ENCODE data around the gene RAD54L.
A peak's percentile ranks its signal among the peaks of the same experiment; 100 is the strongest.
"Not testable (repeated sequence)": the region's sequence is repeated elsewhere in the genome, so short reads cannot be mapped to it uniquely, and the experiment has no call there.

The RAD54L gene

DNA sequence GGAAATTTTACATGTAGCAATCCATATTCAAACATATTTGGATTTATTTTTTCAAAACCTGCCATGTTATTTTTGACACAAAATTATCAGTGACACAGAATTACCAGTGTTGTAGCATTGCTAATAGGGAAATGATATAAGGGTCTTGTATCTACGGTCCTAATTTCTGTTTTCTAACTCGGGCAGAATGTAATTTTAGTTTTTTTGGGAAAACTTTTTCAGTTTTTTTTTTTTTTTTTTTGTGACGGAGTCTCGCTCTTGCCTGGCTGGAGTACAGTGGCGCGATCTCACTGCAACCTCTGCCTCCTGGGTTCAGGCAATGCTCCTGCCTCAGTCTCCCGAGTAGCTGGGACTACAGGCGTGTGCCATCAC lies 58.6 kb downstream of the RAD54L start:
- TF ChIP-seq, protein P1, sequence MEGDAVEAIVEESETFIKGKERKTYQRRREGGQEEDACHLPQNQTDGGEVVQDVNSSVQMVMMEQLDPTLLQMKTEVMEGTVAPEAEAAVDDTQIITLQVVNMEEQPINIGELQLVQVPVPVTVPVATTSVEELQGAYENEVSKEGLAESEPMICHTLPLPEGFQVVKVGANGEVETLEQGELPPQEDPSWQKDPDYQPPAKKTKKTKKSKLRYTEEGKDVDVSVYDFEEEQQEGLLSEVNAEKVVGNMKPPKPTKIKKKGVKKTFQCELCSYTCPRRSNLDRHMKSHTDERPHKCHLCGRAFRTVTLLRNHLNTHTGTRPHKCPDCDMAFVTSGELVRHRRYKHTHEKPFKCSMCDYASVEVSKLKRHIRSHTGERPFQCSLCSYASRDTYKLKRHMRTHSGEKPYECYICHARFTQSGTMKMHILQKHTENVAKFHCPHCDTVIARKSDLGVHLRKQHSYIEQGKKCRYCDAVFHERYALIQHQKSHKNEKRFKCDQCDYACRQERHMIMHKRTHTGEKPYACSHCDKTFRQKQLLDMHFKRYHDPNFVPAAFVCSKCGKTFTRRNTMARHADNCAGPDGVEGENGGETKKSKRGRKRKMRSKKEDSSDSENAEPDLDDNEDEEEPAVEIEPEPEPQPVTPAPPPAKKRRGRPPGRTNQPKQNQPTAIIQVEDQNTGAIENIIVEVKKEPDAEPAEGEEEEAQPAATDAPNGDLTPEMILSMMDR (IDR thresholded peaks at IDR 0.05; ENCODE audit: low read length, missing control alignments) = no peak
- DNase-seq (ENCODE audit: low read depth) = no peak
- no peak overlapping the region for H3K4me3 ChIP-seq (replicated peaks; ENCODE audit: low read depth, low read length)

DNA sequence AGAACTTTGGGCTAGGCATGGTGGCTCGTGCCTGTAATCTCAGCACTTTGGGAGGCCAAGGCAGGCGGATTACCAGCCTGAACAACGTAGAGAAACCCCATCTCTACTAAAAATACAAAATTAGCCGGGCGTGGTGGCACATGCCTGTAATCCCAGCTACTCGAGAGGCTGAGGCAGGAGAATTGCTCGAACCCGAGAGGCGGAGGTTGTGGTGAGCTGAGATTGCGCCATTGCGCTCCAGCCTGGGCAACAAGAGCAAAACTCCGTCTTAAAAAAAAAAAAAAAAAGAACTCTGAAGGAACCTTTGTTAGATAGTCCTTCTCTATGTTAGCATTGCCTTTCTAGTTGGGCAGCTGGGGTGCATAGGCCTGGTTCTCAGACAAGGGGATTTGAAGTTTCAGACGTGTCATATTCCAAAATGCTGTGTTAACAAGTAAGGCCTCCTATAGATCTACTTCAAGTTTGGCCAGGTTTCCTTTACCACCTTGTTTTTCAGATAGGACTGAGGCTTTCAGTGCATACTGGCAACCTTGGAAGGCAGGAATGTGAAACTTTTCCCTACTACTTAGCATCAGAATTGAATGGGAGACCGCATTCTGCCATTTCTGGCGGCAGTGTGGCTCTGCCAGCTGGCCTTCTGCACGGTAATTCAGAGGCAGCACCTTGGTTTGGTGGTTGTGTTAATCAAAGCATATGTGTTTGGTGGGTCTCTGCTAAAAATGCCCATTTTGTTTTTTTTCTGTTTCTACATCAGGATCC lies 62.0 kb downstream of the RAD54L start:
- TF ChIP-seq, protein P1 (IDR thresholded peaks at IDR 0.05; ENCODE audit: low read length, missing control alignments) = no peak
- H3K4me3 ChIP-seq (replicated peaks; ENCODE audit: low read depth, low read length) = no peak overlapping the region
- DNase-seq (ENCODE audit: low read depth) = no peak

DNA sequence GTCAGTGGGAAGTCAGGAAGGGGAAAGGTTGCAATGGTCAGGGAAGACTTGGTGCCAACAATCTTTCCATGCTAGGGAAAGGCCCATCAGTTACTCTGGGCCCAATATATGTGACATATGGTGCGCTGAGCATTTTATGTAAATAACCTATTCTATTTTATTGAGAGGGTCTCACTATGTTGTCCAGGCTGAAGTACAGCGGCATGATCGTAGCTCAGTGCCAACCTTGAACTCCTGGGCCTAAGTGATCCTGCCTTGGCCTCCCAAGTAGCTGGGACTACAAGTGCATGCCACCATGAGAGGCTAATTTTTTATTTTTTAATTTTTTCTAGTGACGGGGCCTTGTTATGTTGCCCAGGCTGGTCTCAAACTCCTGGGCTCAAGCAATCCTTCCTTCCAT lies 62.8 kb downstream of the RAD54L start:
- DNase-seq (ENCODE audit: low read depth) = no peak
- TF ChIP-seq, protein P1 (IDR thresholded peaks at IDR 0.05; ENCODE audit: low read length, missing control alignments) = no peak

DNA sequence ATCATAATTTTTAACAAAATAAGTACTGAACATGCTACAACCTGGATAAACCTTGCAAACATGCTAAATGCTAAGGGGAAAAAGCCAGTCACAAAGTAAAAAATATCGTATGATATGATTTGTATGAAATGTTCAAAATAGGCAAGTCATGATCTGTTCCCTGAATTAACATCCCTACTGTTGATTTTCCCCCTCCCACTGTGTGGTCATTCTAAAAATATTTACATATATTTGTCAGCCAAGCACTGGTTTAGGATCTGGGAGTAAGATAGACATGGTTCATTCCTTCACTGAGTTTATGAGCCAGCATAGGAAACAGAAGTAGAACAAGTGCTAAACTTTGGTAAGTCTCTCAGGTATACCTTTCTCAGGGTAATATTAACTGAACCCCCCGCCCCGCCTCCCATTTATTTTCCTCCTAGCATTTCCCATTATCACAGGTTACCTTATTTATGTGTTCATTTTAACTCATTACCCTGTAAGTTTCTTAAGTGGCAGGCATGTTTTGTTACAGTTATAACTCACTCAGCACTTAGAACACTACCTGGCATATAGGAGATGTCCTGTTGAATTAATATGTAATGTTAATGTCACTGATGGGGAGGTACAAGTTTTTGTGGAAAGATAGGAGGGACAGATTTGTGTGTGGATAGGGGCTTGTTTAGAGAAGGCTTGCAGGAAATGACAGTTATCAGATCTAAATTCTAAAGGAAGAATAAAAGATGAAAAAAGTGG lies 68.3 kb downstream of the RAD54L start:
- TF ChIP-seq, protein P1 (IDR thresholded peaks at IDR 0.05; ENCODE audit: low read length, missing control alignments) = no peak
- no peak overlapping the region for H3K4me3 ChIP-seq (replicated peaks; ENCODE audit: low read depth, low read length)
- peak; percentile 6 for DNase-seq (ENCODE audit: low read depth)

More for the DNA sequence above, 62.8 kb downstream of the RAD54L start:
- H3K4me3 ChIP-seq (replicated peaks; ENCODE audit: low read depth, low read length) = no peak overlapping the region

DNA sequence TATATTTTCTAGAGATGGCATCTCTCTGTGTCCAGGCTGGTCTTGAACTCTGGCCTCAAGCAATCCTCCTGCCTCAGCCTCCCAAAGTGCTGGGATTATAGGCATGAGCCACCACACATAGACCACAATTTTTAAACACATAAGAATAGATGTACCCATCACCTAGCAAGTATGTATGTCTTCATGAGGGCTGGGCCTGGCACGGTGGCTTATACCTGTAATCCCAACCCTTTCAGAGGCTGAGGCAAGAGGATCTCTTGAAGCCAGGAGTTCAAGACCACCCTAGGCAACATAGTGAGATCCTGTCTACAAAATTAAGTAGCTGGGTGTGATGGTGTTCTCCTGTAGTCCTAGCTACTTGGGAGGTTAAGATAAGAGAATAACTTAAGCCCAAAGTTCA lies 69.8 kb downstream of the RAD54L start:
- no peak for DNase-seq (ENCODE audit: low read depth)
- H3K4me3 ChIP-seq (replicated peaks; ENCODE audit: low read depth, low read length) = no peak overlapping the region
- TF ChIP-seq, protein P1 (IDR thresholded peaks at IDR 0.05; ENCODE audit: low read length, missing control alignments) = no peak

DNA sequence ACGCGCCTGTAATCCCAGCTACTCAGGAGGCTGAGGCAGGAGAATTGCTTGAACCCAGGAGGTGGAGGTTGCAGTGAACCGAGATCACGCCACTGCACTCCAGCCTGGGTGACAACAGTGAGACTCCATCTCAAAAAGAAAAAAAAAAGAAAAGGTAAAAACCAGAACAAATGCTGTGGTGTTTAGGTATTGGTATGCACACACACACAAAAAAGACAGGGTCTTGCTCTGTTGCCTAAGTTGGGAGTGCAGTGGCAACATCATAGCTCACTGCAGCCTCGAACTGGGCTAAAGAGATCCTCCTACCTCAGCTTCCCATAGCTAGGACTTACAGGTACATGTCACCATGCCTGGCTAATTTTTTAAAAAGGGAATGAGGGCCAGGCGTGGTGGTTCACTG lies 71.7 kb downstream of the RAD54L start:
- not testable (repeated sequence) for DNase-seq (ENCODE audit: low read depth)

DNA sequence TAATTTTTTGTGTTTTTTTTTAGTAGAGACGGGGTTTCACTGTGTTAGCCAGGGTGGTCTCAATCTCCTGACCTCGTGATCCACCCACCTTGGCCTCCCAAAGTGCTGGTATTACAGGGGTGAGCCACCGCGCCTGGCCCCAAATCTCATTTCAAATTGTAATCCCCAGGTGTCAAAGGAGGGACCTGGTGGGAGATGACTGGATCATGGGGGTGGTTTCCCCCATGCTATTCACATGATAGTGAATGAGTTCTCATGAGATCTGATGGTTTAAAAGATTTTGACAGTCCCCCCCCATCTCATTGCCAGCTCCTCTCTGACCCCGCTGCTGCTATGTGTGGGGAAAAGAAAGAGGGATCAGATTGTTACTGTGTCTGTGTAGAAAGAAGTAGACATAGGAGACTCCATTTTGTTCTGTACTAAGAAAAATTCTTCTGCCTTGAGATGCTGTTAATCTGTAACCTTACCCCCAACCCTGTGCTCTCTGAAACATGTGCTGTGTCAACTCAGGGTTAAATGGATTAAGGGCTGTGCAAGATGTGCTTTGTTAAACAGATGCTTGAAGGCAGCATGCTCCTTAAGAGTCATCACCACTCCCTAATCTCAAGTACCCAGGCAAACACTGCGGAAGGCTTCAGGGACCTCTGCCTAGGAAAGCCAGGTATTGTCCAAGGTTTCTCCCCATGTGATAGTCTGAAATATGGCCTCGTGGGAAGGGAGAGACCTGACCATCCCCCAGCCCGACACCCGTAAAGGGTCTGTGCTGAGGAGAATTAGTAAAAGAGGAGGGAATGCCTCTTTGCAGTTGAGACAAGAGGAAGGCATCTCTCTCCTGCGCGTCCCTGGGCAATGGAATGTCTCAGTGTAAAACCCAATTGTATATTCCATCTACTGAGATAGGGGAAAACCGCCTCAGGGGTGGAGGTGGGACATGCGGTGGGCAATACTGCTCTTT lies 72.7 kb downstream of the RAD54L start:
- not testable (repeated sequence) for DNase-seq (ENCODE audit: low read depth); H3K4me3 ChIP-seq (replicated peaks; ENCODE audit: low read depth, low read length)

More for the DNA sequence above, 71.7 kb downstream of the RAD54L start:
- not testable (repeated sequence) for H3K4me3 ChIP-seq (replicated peaks; ENCODE audit: low read depth, low read length)

DNA sequence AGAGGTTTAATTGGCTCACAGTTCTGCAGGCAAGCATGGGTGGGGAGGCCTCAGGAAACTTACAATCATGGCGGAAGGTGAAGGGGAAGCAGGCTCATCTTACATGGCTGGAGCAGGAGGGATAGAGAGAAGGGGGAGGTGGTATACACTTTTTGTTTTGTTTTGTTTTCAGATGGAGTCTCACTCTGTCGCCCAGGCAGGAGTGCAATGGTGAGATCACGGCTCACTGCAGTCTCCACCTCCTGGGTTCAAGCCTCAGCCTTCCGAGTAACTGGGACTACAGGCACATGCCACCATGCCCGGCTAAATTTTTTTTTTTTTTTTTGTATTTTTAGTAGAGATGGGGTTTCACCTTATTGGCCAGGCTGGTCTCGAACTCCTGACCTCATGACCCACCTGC lies 74.6 kb downstream of the RAD54L start:
- not testable (repeated sequence) for H3K4me3 ChIP-seq (replicated peaks; ENCODE audit: low read depth, low read length); DNase-seq (ENCODE audit: low read depth)

DNA sequence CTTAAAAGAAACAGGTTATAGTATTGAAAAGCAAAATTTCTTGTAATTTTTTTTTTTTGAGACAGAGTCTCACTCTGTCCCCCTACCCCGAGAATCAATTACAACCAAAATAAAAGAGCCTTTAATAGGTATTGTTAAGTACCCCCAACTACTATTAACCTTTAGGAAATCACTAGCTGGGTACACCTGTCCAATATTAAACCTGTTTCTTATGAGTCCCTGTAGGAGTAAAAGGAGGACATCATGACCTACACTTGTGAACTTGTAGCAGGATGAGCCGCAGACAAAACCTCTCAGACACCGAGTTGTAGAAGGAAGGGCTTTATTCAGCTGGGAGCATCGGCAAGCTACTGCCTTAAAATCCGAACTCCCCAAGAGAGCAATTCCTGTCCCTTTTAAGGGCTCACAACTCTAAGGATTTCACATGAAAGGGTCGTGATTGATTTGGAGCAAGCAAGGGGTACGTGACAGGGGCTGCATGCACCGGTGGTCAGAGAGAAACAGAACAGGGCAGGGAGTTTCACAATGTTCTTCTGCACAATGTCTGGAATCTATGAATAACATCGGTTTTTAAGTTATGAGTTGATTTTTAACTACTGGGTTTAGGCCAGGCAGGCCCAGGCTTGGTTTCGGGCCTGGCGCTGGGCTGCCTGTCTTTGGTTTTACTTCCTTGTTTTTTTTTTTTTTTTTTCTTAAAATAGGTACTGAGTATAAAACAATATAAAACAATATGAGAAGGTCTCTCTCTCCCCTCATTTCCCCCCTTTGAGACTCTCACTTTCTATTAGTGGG lies 77.9 kb downstream of the RAD54L start:
- H3K4me3 ChIP-seq (replicated peaks; ENCODE audit: low read depth, low read length); DNase-seq (ENCODE audit: low read depth): not testable (repeated sequence)

Data from fibroblast of pulmonary artery (primary cell).